ENCODE data around the gene FHOD3.

GRCh38 chr18:36420826-36421225, 123.3 kb downstream of the FHOD3 start:
- no peak for TF ChIP-seq CTCF (IDR thresholded peaks at IDR 0.05)
- no peak for TF ChIP-seq POLR2A (IDR thresholded peaks at IDR 0.05)

All from uterus (tissue), 2 donors.